GM12878 (cell line): Measurements from ENCODE around the gene SMIM27. TPM values are rescaled to one million over a fixed set of nuclear protein-coding genes. Genes with fewer than 3 reads are reported as not detected.
A peak's percentile ranks its signal among the peaks of the same experiment; 100 is the strongest.

Source experiments
- ATAC-seq: fragments of 200-7000 bp; cut with Tn5 transposase; 3 replicates; pipeline ENCODE4 v1.9.1; 2020; ENCODE audit warnings: mild to moderate bottlenecking, moderate library complexity
- BruUV-seq: library from RNA; stranded (reverse); fragments of 400-500 nt; replicated peaks from 2 replicates; lab custom pipeline; 2021; lab: Mats Ljungman, UMichigan
- CTCF ChIA-PET: fragments of 300-600 bp; sonication (Branson Sonifier 250); formaldehyde crosslinking; extraction: SDS; loops from one replicate; lab custom pipeline; 2021; ENCODE audit warnings: inconsistent platforms; lab: Yijun Ruan, JAX
- POLR2A ChIA-PET: fragments of 350-600 bp; formaldehyde crosslinking; extraction: SDS; loops from one replicate; lab custom pipeline; 2021; ENCODE audit warnings: inconsistent platforms; lab: Charles Lee
- RAD21 ChIA-PET: fragments of 300-600 bp; sonication (Branson Sonifier 250); formaldehyde crosslinking; loops from one replicate; lab custom pipeline; 2023; ENCODE audit warnings: antibody characterized with exemption; ENCODE audit not compliant: unreplicated experiment; lab: Charles Lee
- SMC1A ChIA-PET: fragments of 300-600 bp; sonication (Branson Sonifier 250); formaldehyde crosslinking; loops from one replicate; lab custom pipeline; 2023; ENCODE audit not compliant: unreplicated experiment, uncharacterized antibody; lab: Charles Lee
- DNase-seq: peaks from one replicate; pipeline ENCODE4 v3.0.0-alpha.2; 2011; ENCODE audit warnings: low read depth, low spot score
- FAIRE-seq: peaks from 3 replicates; lab custom pipeline; 2011; peaks lifted over from hg19 to GRCh38; lab: Jason Lieb, UNC
- H2AFZ ChIP-seq: 2 replicates; pipeline ENCODE4 v1.6.0; 2011; ENCODE audit warnings: low read depth, low read length, control low read depth; ENCODE audit not compliant: control insufficient read depth
- H3K27ac ChIP-seq: 2 replicates; pipeline ENCODE4 v1.5.1; 2011; ENCODE audit warnings: control low read depth; ENCODE audit not compliant: control insufficient read depth, insufficient read depth
- H3K27me3 ChIP-seq, 2 experiments: replicated peaks in 1 of 2; 2 replicates each; pipeline versions ENCODE4 v1.6.0 to v1.6.1; 2011; ENCODE audit warnings: low read length in 1 of 2; ENCODE audit not compliant: control insufficient read depth in 2 of 2, insufficient read depth in 2 of 2
- H3K36me3 ChIP-seq, 2 experiments: 2 replicates each; pipeline ENCODE4 v1.5.1; 2011; ENCODE audit warnings: low read length in 1 of 2; ENCODE audit not compliant: control insufficient read depth in 2 of 2, insufficient read depth in 2 of 2
- H3K4me1 ChIP-seq: 2 replicates; pipeline ENCODE4 v1.6.1; 2011; ENCODE audit warnings: mild to moderate bottlenecking, low read length, moderate library complexity, mixed read lengths; ENCODE audit not compliant: control insufficient read depth, insufficient read depth
- H3K4me2 ChIP-seq: 2 replicates; pipeline ENCODE4 v1.6.0; 2011; ENCODE audit warnings: control low read depth; ENCODE audit not compliant: control insufficient read depth, insufficient read depth
- H3K4me3 ChIP-seq: fragments of 200-600 bp; sonication (generic); 2 replicates; pipeline ENCODE4 v1.5.1; 2016
- H3K79me2 ChIP-seq: 2 replicates; pipeline ENCODE4 v1.6.0; 2011; ENCODE audit warnings: low read length; ENCODE audit not compliant: control insufficient read depth, insufficient read depth
- H3K9ac ChIP-seq: 2 replicates; pipeline ENCODE4 v1.8.0; 2011; ENCODE audit warnings: low read length, control low read depth, mixed read lengths; ENCODE audit not compliant: control insufficient read depth, insufficient read depth
- H3K9me3 ChIP-seq: replicated peaks from 3 replicates; pipeline ENCODE4 v1.5.1; 2011; ENCODE audit warnings: mild to moderate bottlenecking, low read length; ENCODE audit not compliant: control insufficient read depth, insufficient read depth
- H4K20me1 ChIP-seq: 2 replicates; pipeline ENCODE4 v1.6.0; 2011; ENCODE audit not compliant: control insufficient read depth, insufficient read depth
- CBX5 ChIP-seq: sonication (generic); IDR thresholded peaks from 2 replicates; pipeline ENCODE4 v1.6.1; 2016; ENCODE audit warnings: low read depth, moderate library complexity, mild to moderate bottlenecking, inconsistent platforms
- IKZF2 ChIP-seq, 2 experiments: fragments of 450-650 bp; IDR thresholded peaks; 2 replicates each; pipeline ENCODE4 v1.6.1; 2017; ENCODE audit warnings: mild to moderate bottlenecking in 2 of 2, moderate library complexity in 2 of 2
- KLF5 ChIP-seq: fragments of 450-650 bp; IDR thresholded peaks from 2 replicates; pipeline ENCODE4 v1.6.1; 2014; ENCODE audit warnings: mild to moderate bottlenecking; ENCODE audit not compliant: partially characterized antibody
- MXI1 ChIP-seq: fragments of 150-350 bp; IDR thresholded peaks from 2 replicates; pipeline ENCODE4 v1.6.1; 2011; ENCODE audit warnings: low read depth, mild to moderate bottlenecking, inconsistent platforms, low read length, improper control_type of control experiment
- MYC ChIP-seq: IDR thresholded peaks from 2 replicates; pipeline ENCODE4 v1.6.1; 2011; ENCODE audit warnings: mild to moderate bottlenecking, low read length, moderate library complexity, inconsistent platforms; ENCODE audit not compliant: insufficient read depth, insufficient replicate concordance, insufficient read length, severe bottlenecking
- POLR2AphosphoS2 ChIP-seq: IDR thresholded peaks from 2 replicates; pipeline ENCODE4 v1.6.1; 2011; ENCODE audit warnings: low read depth, mild to moderate bottlenecking, low read length, improper control_type of control experiment, moderate library complexity
- RAD51 ChIP-seq: fragments of 450-650 bp; IDR thresholded peaks from 2 replicates; pipeline ENCODE4 v1.6.1; 2016; ENCODE audit warnings: moderate library complexity, mild to moderate bottlenecking, inconsistent platforms
- SMAD1 ChIP-seq: fragments of 450-650 bp; IDR thresholded peaks from 2 replicates; pipeline ENCODE4 v1.6.1; 2018; ENCODE audit warnings: mild to moderate bottlenecking, low read depth; ENCODE audit not compliant: partially characterized antibody
- TCF12 ChIP-seq: IDR thresholded peaks from 2 replicates; pipeline ENCODE4 v1.6.1; 2011; ENCODE audit warnings: low read depth, mild to moderate bottlenecking, low read length
- YY1 ChIP-seq: IDR thresholded peaks from 2 replicates; pipeline ENCODE4 v1.6.1; 2011; ENCODE audit warnings: low read depth, mild to moderate bottlenecking, low read length
- WGBS: methylation state at CpG from one replicate; pipeline ENCODE4 v1.1.6; 2016; ENCODE audit warnings: low lambda C conversion rate; ENCODE audit not compliant: insufficient replicate concordance, insufficient coverage; ENCODE audit errors: missing lambda C conversion rate; 5-methylcytosine and 5-hydroxymethylcytosine counted together
- in situ Hi-C: fragments of 300-500 bp; cut with MboI; formaldehyde crosslinking; loops from 9 replicates; pipeline ENCODE4 v1.14.3; 2018; ENCODE audit warnings: mixed read lengths
- intact Hi-C: fragments of 100-400 bp; cut with micrococcal nuclease; formaldehyde crosslinking; loops from one replicate; pipeline ENCODE4 v1.14.2; 2022; ENCODE audit not compliant: unreplicated experiment
- polyA plus RNA-seq, 11 experiments: library from polyadenylated mRNA; depleted of rRNA in 4 of 11; unstranded in 6 of 11; stranded (reverse) in 5 of 11; fragments of >200 nt; fragmentation: Nextera tagmentation in 4 of 11; fragmentation: Illumina TruSeq in 1 of 11; extraction: Ambion mirVana in 4 of 11; extraction: Trizol in 1 of 11; gene quantifications; 1 replicate in 1 of 11; 2 replicates in 10 of 11; pipeline versions ENCODE4 v1.2.1 to v1.2.3, GENCODE V29; 2011 to 2016; ENCODE audit warnings: inconsistent platforms in 2 of 11, missing spikeins in 2 of 11, low read depth in 1 of 11
- total RNA-seq, 4 experiments: library from RNA; depleted of rRNA in 3 of 4; stranded (reverse); fragments of >200 nt in 3 of 4; fragmentation: Illumina TruSeq in 1 of 4; extraction: Trizol in 1 of 4; gene quantifications; 2 replicates each; pipeline versions ENCODE4 v1.2.1 to v1.2.3, GENCODE V29; 2013 to 2021
- TF ChIP-seq, protein P1 (sequence below): fragments of 450-650 bp; IDR thresholded peaks from 2 replicates; pipeline ENCODE4 v1.6.1; 2016; ENCODE audit warnings: mild to moderate bottlenecking
- TF ChIP-seq, protein P2 (sequence below): fragments of 450-650 bp; IDR thresholded peaks from 2 replicates; pipeline ENCODE4 v1.6.1; 2017; ENCODE audit warnings: mild to moderate bottlenecking, low read depth, inconsistent platforms; ENCODE audit not compliant: poor library complexity, severe bottlenecking
- TF ChIP-seq, protein P3 (sequence below): fragments of 450-650 bp; formaldehyde crosslinking; IDR thresholded peaks from 2 replicates; pipeline ENCODE4 v1.4.0; 2020; ENCODE audit warnings: mild to moderate bottlenecking, moderate library complexity

SMIM27 gene
- total and polyA plus RNA-seq, 10 of the 15 experiments (the other 5 are each of a cell fraction or from before 2014, with no cell fraction given) = 12.2 to 47.3 (median 26.5) TPM

DNA sequence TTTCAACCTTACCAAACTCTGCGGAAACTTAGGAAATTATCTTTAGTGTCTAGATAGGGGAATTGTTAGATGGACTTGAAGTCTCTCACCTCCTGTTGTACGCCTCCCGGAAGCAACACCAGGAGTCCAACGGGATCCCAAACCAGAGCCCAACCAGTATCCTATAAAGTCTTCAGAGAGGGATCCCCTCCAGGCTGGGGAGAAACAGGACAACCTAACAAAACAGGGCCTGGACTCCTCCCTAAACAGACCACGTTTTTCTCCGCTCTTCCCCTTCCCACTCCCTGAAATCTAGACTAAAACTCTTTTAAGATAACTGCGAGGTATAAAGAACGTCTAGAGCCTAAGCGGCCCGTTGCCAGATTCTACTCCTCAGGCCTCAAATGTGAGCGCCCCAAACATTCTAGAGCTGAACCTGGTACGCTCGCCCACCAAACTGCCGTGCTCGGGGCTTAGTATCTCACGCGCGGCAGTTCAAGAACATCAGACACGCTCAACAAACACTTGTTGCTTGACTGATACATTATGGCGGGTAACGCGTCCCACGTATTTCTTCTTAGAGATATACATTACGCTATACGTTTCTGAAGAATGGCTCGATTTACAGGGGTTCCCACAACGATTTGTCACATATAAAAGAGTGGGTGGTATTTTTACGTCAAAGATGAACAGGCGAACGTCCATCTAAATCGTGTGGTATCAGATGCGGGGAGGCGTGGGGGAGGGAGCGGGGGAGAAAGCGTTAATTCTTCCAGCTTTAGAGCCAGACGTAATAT lies 663 bp upstream of the SMIM27 start:
- H3K36me3 ChIP-seq = 0 out of 4 replicates have a peak, but pooled peaks cover 0 to 3% of the 10 kb centered on the region in 2 experiments
- SMC1A ChIA-PET = interaction anchor here (0.6 to 4.0 kb wide), 7 partner anchors 21 to 173 kb away, joined by 3 to 29 read pairs (median 8); partner anchors contain the start of genes NDUFB6 and RIGI
- no peaks in the 10 kb centered on the region; the same call in 2 of the 3 replicates for H3K9me3 ChIP-seq
- RAD21 ChIA-PET = interaction anchor here (1.0 to 4.7 kb wide), 6 partner anchors 22 to 416 kb away, joined by 3 to 51 read pairs (median 12); partner anchors contain the start of genes NDUFB6 and RIGI
- peak overlapping the region; percentile 96 for H3K27ac ChIP-seq
- no peaks in the 10 kb centered on the region for H4K20me1 ChIP-seq
- H3K4me3 ChIP-seq = peak overlapping the region; percentile 83
- DNase-seq (peak; percentile 12), ATAC-seq (peak; percentile 42), FAIRE-seq (no peak)
- CTCF ChIA-PET = interaction anchor here (0.8 to 5.6 kb wide), 10 partner anchors 22 to 173 kb away, joined by 3 to 48 read pairs (median 5); partner anchors contain the start of genes NDUFB6 and RIGI
- WGBS = 2% methylated on average over 36 of the region's 36 CpGs
- peak overlapping the region; percentile 67 for H2AFZ ChIP-seq
- no peaks in the 10 kb centered on the region for H3K27me3 ChIP-seq
- peaks cover 54% of the 10 kb centered on the region for H3K79me2 ChIP-seq
- POLR2A ChIA-PET = interaction anchor here (0.8 to 2.8 kb wide), 7 partner anchors 13 to 473 kb away, joined by 4 to 19 read pairs (median 8); partner anchors contain the start of genes ACO1, DNAJA1 and RIGI
- intact Hi-C loops (loop anchor here (1.0 kb wide), 2 partner anchors 21 to 25 kb away; partner anchors contain the start of gene RIGI), in situ Hi-C loops (no loop called here)
- BruUV-seq = no TSS peak
- peaks cover 8% of the 10 kb centered on the region for H3K4me1 ChIP-seq
- H3K4me2 ChIP-seq = peak overlapping the region; percentile 83
- peak overlapping the region; percentile 71 for H3K9ac ChIP-seq
- TF ChIP-seq TCF12 = no peak
- TF ChIP-seq, protein P1, sequence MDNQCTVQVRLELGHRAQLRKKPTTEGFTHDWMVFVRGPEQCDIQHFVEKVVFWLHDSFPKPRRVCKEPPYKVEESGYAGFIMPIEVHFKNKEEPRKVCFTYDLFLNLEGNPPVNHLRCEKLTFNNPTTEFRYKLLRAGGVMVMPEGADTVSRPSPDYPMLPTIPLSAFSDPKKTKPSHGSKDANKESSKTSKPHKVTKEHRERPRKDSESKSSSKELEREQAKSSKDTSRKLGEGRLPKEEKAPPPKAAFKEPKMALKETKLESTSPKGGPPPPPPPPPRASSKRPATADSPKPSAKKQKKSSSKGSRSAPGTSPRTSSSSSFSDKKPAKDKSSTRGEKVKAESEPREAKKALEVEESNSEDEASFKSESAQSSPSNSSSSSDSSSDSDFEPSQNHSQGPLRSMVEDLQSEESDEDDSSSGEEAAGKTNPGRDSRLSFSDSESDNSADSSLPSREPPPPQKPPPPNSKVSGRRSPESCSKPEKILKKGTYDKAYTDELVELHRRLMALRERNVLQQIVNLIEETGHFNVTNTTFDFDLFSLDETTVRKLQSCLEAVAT = peak; percentile 83; the same call in 1 of the 2 replicates
- TF ChIP-seq POLR2AphosphoS2 = no peak
- TF ChIP-seq, protein P2, sequence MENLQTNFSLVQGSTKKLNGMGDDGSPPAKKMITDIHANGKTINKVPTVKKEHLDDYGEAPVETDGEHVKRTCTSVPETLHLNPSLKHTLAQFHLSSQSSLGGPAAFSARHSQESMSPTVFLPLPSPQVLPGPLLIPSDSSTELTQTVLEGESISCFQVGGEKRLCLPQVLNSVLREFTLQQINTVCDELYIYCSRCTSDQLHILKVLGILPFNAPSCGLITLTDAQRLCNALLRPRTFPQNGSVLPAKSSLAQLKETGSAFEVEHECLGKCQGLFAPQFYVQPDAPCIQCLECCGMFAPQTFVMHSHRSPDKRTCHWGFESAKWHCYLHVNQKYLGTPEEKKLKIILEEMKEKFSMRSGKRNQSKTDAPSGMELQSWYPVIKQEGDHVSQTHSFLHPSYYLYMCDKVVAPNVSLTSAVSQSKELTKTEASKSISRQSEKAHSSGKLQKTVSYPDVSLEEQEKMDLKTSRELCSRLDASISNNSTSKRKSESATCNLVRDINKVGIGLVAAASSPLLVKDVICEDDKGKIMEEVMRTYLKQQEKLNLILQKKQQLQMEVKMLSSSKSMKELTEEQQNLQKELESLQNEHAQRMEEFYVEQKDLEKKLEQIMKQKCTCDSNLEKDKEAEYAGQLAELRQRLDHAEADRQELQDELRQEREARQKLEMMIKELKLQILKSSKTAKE = peak; percentile 22
- peak; percentile 31; the same call in 1 of the 2 replicates for TF ChIP-seq YY1
- TF ChIP-seq MXI1 = no peak
- 0 out of 2 replicates have a peak, but pooled peaks have one; percentile 13 for TF ChIP-seq CBX5
- TF ChIP-seq SMAD1 = peak; percentile 34
- peak; percentile 13; the same call in 1 of the 2 replicates for TF ChIP-seq RAD51
- peak; percentile 35 for TF ChIP-seq MYC
- no peak for TF ChIP-seq KLF5
- no peak for TF ChIP-seq IKZF2 (IDR thresholded peaks at IDR 0.05)
- TF ChIP-seq, protein P3, sequence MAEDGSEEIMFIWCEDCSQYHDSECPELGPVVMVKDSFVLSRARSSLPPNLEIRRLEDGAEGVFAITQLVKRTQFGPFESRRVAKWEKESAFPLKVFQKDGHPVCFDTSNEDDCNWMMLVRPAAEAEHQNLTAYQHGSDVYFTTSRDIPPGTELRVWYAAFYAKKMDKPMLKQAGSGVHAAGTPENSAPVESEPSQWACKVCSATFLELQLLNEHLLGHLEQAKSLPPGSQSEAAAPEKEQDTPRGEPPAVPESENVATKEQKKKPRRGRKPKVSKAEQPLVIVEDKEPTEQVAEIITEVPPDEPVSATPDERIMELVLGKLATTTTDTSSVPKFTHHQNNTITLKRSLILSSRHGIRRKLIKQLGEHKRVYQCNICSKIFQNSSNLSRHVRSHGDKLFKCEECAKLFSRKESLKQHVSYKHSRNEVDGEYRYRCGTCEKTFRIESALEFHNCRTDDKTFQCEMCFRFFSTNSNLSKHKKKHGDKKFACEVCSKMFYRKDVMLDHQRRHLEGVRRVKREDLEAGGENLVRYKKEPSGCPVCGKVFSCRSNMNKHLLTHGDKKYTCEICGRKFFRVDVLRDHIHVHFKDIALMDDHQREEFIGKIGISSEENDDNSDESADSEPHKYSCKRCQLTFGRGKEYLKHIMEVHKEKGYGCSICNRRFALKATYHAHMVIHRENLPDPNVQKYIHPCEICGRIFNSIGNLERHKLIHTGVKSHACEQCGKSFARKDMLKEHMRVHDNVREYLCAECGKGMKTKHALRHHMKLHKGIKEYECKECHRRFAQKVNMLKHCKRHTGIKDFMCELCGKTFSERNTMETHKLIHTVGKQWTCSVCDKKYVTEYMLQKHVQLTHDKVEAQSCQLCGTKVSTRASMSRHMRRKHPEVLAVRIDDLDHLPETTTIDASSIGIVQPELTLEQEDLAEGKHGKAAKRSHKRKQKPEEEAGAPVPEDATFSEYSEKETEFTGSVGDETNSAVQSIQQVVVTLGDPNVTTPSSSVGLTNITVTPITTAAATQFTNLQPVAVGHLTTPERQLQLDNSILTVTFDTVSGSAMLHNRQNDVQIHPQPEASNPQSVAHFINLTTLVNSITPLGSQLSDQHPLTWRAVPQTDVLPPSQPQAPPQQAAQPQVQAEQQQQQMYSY (CRISPR knock-in tag) = no peak
